Hematopoietic multipotent progenitor cell treated with erythropoietin and hydrocortisone succinate and interleukin-3 and kit ligand, for 6 days (in vitro differentiated cells): ENCODE data around the gene RNF128.
A peak's percentile ranks its signal among the peaks of the same experiment; 100 is the strongest.

Experiments
- DNase-seq: peaks from one replicate; pipeline ENCODE4 v3.0.0-alpha.2; 2015

The RNF128 gene, protein sequence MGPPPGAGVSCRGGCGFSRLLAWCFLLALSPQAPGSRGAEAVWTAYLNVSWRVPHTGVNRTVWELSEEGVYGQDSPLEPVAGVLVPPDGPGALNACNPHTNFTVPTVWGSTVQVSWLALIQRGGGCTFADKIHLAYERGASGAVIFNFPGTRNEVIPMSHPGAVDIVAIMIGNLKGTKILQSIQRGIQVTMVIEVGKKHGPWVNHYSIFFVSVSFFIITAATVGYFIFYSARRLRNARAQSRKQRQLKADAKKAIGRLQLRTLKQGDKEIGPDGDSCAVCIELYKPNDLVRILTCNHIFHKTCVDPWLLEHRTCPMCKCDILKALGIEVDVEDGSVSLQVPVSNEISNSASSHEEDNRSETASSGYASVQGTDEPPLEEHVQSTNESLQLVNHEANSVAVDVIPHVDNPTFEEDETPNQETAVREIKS

DNA sequence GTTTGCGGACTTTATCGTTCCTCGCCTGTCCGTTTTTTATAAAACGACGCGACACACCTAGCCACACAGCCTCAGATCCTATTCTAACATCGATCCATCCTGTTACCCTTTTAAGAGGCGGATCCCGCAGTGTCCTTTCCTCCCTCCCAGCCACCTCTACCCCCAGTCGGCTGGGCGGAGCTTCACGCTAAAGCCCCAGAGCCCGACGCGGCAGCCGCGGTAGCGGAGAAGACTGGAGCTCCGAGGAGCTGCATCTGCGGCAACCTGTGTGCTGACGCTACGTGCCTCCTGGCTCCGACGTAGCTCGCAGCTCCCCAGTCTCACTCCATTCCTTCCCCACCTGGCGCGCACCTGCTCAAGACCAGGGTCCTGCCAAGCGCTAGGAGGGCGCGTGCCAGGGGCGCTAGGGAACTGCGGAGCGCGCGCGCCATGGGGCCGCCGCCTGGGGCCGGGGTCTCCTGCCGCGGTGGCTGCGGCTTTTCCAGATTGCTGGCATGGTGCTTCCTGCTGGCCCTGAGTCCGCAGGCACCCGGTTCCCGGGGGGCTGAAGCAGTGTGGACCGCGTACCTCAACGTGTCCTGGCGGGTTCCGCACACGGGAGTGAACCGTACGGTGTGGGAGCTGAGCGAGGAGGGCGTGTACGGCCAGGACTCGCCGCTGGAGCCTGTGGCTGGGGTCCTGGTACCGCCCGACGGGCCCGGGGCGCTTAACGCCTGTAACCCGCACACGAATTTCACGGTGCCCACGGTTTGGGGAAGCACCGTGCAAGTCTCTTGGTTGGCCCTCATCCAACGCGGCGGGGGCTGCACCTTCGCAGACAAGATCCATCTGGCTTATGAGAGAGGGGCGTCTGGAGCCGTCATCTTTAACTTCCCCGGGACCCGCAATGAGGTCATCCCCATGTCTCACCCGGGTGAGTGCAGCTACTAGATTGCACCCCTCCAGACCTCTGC, at the start of gene RNF128:
RNF128 (plus strand) TSS at position 217 of the 953 bp plus-strand sequence; CDS start at position 430, 213 bp downstream.
- peak; percentile 2 for DNase-seq

DNA sequence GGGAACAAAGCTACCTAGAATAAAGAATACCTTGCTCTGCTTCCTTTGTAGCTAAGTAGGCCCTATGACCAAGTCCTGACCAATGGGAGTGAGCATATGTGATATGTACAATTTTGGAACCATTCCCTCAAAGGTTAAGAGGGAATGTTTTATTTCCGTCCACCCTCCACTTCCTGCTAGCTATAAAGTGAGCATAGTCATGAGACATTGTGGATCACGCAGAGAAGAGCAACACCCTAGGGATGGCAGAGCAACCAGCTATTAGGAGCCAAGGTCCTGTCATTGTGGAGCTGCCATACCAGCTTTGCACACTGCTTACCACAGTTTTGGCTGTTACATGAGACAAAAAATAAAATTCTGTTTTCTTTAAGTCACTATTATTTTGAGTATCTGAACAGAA, 45.8 kb upstream of the RNF128 start:
- DNase-seq, result no peak

DNA sequence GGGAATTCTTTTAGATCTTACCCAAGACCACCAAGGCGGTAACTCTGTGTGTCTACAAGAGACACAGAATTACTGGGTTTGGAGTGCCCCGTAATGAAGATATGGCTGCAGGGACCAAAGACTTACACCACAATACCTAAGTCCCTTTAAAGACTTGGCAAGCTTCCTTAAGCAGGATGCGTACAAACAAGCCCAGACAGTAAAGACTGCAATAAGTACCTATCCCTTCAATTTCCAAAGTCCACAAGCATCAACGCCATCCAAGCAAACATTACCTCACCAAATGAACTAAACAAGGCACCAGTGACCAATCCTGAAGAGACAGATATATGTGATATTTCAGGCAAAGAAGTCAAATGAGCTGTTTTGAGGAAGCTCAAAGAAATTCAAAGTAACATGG, 42.3 kb upstream of the RNF128 start:
- DNase-seq, result no peak

DNA sequence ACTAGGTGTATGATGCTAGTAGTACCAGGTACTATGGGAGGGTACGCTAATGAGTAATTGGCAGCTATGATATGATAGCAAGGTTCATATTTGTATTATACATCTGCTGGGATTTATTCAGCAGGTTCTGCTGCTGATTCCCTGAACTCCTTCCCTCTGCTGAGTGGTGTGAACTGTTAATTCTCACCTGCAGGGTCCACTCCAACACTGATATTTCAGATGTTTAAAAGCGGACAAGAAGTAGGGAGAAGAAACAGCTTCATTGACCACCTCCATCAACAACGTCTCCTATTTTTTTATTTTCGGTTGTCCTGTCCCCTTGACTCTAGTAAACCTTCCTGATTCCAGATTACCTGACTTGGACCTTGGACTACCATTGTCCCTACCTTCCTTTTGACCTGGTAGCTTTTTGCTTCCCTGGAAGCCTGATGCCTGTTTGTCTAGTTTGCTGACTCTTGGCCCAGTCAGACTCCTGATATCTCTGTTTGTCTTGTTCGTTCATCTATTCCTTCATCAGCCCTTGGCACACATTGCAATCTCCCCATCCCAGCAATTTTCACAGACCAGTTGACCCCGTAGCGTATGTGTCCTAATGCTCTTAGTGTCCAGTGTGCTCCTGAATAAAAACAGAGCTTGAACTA, 34.0 kb upstream of the RNF128 start:
- DNase-seq, result no peak

DNA sequence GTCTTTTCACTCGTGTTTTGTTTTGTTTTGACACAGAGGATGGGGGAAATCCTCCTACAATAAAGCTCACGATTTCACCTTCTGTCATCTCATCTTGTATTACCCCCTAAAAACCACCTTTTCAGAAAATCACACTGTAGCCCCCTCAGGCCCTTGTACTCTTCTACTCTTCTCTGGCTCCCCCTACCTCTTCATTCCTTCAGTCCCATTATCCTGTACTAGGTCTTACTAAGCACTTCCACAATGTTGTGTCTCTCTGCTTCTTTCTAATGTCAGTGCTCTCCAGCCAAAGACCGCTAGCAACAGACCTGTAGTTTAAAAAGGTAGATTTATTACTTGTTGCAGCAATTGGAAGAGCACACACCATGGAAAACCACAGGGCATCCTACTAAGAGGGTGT, 30.0 kb upstream of the RNF128 start:
- DNase-seq, result no peak

DNA sequence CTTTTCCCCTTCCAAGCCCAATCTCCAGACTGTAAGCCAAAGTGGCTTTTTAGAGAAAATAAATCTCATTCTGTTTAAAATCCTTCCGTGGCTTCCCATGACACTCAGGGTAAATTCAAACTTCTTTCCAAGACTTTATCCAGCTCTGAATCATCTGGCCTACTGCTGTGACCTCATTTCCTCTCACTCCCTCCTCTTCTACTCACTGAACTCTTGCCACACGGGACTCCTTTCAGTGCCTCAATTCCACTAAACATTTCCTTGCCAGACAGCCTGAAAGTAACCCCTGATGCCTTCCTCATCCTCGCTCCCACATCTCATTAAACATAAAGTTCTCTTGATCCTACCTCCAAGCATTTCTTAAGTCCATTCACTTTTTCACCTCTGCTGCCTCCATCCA, 27.8 kb upstream of the RNF128 start:
- DNase-seq, result no peak

DNA sequence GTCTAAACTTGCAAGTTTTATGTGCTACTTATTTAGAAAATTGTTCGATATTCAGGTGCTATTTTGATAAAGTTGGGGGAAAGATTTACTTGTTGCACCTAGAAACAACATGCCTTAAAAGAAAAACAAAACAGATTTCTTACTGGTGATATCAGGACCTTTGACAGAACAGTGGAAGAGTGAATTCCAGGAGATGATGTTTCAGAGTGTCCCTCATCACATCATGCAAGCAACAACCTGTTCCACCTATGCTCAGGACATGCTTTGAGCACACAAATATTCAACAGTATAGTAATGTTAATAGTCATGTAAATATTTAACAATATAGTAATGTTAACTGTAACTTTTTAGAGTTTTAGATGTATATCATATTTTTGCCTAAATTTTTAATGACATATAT, 23.9 kb upstream of the RNF128 start:
- no peak for DNase-seq

DNA sequence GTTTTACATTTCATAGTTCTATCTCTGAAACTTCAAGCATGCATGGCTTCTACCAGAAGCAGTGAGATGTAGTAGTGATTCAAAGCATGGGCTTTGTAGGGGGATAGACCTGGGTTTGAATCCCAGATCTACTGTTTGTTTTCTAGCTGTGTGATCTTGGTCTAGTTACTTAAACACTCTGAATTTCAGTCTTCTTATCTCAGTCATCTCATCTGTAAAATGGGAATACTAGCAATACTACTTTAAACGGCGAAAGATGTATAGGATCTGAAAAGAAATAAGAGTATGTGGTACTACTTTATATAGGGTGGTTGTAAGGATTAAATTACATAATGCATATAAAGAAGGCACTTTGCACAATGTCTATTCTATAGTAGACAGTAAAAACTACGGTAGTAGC, 20.0 kb upstream of the RNF128 start:
- no peak for DNase-seq

DNA sequence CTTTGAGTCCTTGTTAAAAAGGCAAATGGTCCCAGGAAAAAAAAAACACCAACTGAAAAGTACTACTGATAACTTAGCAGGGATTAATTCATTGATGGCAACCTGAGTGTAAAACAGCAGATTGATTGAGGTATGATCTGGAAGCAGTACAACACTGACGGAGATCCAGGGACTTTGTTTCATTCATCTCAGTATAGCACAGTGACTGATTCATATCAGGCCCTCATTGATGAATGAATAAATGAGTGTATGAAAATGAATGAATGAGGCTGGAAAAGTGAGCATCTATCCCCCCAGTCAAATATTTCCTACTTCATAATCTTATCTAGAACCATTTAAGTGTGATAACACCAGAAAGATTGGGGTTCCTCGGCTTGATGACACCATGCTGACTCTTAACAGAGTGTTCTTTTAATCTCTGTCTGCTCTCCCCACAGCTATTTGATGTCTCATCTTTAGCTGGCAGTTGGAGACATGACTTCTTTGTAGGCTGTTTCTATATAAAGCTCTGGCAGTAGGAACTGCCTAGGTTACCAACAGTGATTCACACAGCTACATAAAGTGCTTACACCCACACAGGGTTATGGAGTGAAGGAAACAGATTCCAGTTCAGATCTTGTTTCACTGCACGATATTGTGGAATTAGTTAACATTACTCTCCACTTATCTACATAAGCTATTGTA, 18.6 kb upstream of the RNF128 start:
- no peak for DNase-seq

DNA sequence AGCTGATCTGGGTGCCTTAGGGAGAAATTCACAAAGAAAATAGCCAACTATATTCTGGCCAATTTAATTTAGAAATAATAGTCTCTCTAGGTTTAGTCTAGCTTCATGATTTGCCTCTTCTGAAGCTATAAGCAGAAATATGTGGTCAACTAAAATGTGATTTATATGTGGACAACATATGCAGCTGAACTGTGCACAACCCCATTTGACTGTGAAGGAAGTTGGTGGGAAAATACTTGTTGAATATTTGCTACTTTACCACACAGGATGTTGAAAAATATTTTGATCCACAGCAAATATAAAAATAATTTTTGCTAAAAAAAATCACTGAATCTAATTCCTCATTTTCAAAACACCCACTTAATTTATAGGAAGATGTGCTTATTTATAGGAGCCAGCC, 15.7 kb upstream of the RNF128 start:
- no peak for DNase-seq

DNA sequence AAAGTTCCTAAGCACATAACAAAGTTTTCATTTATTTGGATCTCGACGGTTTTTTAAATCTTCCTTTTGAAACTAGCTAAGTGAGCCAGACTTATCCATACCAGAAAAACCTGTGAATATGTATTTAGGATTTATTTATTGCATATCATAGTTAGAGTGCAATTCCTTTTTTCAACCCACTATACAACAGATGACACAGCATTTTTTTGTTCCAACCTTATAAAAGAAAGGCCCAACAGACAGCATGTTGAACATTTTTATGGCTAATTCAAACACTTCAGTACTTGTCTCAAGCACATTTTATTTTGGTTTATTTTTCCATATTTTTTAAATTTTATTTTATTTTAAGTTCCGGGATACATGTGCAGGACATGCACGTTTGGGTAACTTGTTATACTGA, 15.1 kb upstream of the RNF128 start:
- no peak for DNase-seq

DNA sequence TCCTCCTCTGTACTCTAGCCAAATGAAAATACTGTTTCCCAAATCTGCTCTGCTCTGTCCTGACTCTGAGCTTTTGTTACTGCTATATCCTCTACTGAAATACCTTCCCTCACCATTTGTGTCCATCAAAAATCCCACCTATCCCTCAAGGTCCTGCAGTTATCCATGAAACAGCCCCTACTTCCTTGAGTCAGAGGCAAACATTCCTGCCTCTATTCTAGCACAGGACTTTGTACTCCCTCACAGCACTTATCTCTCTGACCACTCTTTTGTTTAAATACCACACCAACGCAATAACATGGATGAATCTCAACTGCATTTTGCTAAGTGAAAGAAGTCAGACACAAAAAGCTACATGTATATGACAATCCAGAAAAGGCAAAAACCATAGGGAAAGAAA, 10.5 kb upstream of the RNF128 start:
- DNase-seq, result no peak

DNA sequence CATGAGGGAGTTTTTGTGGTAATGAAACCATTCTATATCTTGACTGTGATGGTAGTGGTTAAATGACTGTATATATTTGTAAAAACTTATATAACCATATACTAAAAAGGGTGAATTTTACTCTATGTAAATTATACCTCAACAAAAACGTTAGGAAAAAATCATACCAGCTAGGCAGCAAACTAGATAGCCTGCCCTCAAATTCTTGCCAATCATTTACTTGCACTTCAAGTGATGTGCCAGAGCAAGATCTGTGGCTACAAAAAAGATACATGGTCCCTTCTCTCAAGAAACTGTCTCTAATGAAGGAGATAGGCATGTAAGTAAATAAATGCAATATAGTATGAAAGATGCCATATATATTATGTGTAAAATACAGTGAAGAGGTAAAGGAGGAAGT, 10.0 kb upstream of the RNF128 start:
- no peak for DNase-seq

DNA sequence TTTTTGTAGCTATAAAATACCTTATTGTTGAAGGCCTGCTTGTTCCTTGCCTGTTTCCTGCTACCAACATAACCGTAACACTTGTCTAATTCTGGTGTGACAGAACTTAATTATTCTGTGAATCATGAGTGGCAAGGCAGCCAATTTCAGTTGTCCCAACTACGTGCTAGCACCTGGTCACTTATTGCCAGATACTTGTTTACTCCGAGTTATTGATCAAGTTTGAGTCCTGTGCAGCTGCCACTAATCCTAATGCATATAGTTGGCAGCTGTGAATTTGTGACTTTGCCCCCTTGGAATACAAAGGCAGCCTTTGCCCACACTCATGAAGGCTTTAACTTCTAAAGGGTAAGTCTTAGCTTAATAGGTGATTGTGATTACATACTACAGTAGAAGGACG, 7.8 kb upstream of the RNF128 start:
- DNase-seq, result no peak

DNA sequence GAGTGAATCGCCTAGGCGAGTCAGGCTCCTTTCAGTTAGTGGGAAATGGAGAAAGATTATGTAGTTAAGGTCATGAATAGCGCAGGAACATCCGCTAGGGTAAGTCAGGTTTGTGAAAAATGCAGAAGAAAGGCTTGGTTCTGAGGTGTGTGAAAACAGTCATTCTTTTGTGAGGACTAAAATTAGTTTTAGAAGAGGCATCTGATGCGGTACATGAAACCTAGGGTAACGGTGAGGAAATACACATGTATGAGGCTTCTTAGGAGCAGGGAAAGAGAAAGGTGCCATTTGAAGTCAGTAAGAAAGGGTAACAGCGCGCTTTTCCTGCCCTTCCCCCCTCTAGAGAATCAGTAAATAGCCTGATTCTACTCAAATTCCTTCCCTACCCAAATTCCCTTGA, 570 bp upstream of the RNF128 start:
- no peak for DNase-seq

DNA sequence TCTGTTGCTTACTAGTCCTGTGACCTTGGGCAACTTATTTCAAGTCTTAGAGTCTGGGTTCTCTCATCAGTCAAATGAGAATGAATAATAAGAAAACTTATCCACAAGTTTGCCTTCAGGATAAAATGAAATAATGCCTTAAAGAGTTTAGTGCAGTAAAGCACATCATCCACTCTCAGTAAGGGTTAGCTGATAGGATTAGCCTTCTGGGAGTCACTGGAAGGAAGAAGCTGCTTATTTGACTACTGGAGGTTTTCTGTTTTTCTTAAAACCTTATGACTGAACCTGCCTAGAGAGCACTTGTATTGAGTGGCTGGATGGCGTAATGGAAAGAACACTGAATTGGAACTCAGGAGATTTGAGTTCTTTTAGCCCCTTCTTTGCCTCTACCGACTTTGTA, 1.8 kb downstream of the RNF128 start:
- no peak for DNase-seq

DNA sequence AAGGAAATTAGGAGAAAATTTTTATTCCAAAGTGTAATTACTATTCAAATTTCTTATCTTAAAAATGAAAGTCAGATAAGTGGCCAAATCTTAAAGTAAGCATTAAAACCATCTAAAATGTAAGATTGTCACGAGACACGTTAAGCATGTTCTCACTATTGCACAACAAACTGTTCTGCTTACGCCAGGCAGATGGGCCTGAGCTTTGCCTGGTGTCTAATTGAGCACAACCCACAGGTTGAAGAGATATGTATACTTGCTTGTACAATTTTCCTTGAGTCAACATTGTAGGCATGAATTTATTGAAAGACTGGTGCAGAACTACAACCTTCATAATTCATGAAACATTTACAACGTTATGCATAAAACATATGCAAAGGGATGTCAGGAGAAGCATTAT, 3.9 kb downstream of the RNF128 start:
- no peak for DNase-seq

DNA sequence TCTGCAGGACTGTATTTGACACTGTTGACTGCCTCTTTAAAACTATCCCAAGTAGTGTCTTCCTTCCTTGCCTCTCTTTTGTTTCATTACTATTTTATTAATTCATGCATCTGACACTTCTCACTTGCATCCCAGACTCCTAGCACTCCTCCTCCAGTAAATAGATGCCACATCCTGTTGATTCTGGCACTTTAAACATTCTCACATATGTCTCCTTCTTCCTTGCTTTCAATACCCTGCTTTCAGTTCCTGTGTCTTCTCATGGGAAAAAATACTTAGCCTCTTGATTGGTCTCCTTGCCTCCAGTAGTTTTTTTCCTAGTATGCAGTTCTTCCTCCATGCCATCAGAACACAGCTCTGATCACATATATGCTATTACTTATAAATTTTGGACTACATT, 5.1 kb downstream of the RNF128 start:
- no peak for DNase-seq

DNA sequence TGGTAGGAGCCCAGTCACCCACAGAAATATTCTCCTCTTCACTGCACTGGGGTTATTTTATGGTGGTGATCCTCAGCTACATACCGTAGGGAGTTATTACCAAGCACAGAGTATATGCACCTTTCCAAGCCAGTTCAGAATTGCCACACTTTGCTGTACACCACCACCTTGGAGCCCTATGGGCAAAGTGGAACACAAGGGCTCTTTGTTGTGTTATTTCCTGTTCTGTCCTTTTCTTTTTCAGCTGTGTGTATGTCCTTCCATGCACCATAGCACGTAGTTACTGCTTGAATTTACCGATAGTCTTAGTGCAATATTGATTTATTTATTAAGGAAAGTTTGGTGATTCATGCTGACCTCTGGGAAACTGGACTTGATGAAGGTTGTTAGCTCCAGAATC, 8.3 kb downstream of the RNF128 start:
- DNase-seq, result no peak

DNA sequence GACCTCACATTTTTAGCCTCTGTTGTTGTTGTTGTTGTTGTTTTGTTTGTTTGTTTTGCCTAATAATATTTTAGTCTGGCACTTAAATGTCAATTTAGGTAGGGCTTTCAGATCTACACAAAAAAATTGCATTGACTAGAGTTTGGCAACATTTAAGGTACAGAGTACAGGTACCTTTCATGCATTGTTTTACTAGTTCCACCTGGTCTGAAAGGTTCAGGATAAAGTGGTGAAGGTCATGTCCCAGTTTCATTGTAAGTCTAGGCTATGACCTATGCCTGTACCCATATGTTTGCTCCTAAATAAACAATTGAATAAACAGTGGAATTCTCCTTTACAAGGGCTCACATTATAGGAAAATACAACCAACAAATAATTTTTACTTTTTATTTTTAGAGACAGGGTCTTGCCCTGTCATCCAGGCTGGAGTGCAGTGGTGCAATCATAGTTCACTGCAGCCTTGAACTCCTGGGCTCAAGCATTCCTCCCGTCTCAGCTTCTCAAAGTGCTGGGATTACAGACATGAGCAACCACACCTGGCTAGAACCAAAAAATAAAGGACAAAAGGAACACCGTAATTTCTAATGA, 13.8 kb downstream of the RNF128 start:
- no peak for DNase-seq

DNA sequence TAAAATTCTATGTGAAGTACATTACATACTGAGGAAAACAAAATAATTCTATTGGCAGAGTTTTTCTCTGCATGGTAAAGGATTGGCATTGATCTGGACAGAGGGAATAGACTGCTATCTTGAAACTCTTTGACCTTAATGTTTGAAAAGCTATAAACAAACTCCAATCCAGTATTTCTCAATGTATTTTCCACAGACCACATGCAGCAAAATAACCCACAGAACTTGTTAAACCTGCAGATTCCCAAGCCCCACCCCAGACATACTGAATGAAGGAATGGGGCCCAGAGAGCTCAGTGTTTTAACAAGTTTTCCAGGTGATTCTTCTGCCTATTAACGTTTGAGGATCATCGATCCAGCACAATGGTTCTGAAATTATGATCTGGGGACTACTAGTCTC, 15.7 kb downstream of the RNF128 start:
- DNase-seq, result no peak

DNA sequence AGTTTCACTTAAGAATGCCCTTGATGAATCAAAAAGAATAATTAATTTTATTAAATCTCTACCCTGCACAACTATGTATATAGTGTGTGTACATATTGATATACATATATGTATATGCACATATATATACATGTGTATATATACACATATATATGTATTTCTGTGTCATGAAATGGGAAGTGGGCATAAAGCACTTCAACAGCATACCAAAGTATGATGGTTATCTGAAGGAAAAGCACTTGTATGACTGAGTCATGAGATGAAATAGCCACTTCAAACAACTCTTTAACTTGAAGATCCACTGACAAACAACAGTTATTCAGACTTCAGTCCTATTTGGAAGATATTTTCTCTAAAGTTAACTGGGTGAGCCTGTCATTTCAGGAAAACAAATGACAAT, 16.3 kb downstream of the RNF128 start:
- DNase-seq, result no peak

DNA sequence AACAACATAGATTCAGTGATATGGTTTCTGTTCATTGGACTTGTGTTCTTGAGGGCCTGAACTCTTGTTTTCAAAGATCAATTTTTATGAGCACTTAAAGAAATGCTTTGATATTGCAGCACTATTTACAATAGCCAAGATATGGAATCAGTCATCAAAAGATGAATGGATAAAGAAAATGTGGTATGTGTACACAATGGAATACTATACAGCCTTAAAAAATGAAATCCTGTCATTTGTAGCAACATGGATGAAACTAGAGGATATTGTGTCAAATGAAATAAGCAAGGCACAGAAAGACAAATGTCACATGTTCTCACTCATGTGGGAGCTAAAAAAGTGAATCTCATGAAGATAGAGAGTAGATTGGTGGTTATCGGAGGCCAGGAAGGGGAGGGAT, 21.9 kb downstream of the RNF128 start:
- no peak for DNase-seq
